Activated T-helper 1 cell treated with Interleukin-2 at 50 U/mL for 16 hours (primary cell): ENCODE results near the gene TNS3.

Experiments used
- DNase-seq: peaks from one replicate; pipeline ENCODE4 v3.0.0-alpha.2; 2020; ENCODE audit warnings: low read depth

TNS3 gene

GRCh38 chr7:47329320-47329926, 252.5 kb downstream of the TNS3 start:
- no peak for DNase-seq

GRCh38 chr7:47328392-47329319, 253.3 kb downstream of the TNS3 start:
- no peak for DNase-seq

GRCh38 chr7:47327698-47328391, 254.1 kb downstream of the TNS3 start:
- DNase-seq = no peak

- DNase-seq = no peak
These were observed 254.6 kb downstream of the TNS3 start for GRCh38 chr7:47327346-47327697.

- no peak for DNase-seq
These were observed 255.1 kb downstream of the TNS3 start for GRCh38 chr7:47326808-47327207.

GRCh38 chr7:47326220-47326619, 255.7 kb downstream of the TNS3 start:
- no peak for DNase-seq

- DNase-seq = no peak
These were observed 256.6 kb downstream of the TNS3 start for GRCh38 chr7:47325337-47325736.

- DNase-seq = no peak
These were observed 258.0 kb downstream of the TNS3 start for GRCh38 chr7:47323904-47324303.

- no peak for DNase-seq
These were observed 259.2 kb downstream of the TNS3 start for GRCh38 chr7:47322731-47323130.

GRCh38 chr7:47320296-47320695, 261.6 kb downstream of the TNS3 start:
- no peak for DNase-seq

- no peak for DNase-seq
These were observed 263.3 kb downstream of the TNS3 start for GRCh38 chr7:47318395-47319182.

GRCh38 chr7:47317487-47317886, 264.4 kb downstream of the TNS3 start:
- DNase-seq = no peak

GRCh38 chr7:47314728-47315607, 266.9 kb downstream of the TNS3 start:
- no peak for DNase-seq

GRCh38 chr7:47314248-47314647, 267.7 kb downstream of the TNS3 start:
- no peak for DNase-seq

GRCh38 chr7:47313564-47313963, 268.3 kb downstream of the TNS3 start:
- no peak for DNase-seq

GRCh38 chr7:47311891-47312290, 270.0 kb downstream of the TNS3 start:
- DNase-seq = no peak

- no peak for DNase-seq
These were observed 271.9 kb downstream of the TNS3 start for GRCh38 chr7:47310020-47310419.

- DNase-seq = no peak
These were observed 273.1 kb downstream of the TNS3 start for GRCh38 chr7:47308808-47309207.

GRCh38 chr7:47307311-47307710, 274.6 kb downstream of the TNS3 start:
- no peak for DNase-seq

GRCh38 chr7:47304727-47305719, 276.9 kb downstream of the TNS3 start:
- DNase-seq = no peak
